ENCODE data around the gene PON1.

DNA sequence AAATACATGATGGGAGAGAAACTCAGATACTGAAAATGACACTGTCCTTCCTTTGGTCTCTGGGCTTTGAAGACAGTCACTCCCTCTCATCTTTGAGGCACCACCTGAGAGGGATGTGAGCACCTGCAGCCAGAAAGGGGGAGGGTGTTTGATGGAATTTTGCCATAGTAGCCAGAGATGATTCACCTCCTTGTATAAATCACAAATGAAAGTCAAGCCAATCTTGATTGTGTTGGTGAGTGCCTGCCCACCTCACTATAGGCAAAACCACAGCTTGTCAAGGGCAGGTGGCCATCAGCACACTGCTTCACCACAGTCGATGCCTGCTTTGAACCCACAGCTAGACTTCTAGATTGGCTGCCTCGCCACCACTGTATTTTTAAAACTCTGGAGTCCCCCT, 48.2 kb downstream of the PON1 start:
- TF ChIP-seq, protein P1, sequence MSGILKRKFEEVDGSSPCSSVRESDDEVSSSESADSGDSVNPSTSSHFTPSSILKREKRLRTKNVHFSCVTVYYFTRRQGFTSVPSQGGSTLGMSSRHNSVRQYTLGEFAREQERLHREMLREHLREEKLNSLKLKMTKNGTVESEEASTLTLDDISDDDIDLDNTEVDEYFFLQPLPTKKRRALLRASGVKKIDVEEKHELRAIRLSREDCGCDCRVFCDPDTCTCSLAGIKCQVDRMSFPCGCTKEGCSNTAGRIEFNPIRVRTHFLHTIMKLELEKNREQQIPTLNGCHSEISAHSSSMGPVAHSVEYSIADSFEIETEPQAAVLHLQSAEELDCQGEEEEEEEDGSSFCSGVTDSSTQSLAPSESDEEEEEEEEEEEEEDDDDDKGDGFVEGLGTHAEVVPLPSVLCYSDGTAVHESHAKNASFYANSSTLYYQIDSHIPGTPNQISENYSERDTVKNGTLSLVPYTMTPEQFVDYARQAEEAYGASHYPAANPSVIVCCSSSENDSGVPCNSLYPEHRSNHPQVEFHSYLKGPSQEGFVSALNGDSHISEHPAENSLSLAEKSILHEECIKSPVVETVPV (CRISPR knock-in tag; IDR thresholded peaks at IDR 0.05) = no peak
- TF ChIP-seq, protein P2, sequence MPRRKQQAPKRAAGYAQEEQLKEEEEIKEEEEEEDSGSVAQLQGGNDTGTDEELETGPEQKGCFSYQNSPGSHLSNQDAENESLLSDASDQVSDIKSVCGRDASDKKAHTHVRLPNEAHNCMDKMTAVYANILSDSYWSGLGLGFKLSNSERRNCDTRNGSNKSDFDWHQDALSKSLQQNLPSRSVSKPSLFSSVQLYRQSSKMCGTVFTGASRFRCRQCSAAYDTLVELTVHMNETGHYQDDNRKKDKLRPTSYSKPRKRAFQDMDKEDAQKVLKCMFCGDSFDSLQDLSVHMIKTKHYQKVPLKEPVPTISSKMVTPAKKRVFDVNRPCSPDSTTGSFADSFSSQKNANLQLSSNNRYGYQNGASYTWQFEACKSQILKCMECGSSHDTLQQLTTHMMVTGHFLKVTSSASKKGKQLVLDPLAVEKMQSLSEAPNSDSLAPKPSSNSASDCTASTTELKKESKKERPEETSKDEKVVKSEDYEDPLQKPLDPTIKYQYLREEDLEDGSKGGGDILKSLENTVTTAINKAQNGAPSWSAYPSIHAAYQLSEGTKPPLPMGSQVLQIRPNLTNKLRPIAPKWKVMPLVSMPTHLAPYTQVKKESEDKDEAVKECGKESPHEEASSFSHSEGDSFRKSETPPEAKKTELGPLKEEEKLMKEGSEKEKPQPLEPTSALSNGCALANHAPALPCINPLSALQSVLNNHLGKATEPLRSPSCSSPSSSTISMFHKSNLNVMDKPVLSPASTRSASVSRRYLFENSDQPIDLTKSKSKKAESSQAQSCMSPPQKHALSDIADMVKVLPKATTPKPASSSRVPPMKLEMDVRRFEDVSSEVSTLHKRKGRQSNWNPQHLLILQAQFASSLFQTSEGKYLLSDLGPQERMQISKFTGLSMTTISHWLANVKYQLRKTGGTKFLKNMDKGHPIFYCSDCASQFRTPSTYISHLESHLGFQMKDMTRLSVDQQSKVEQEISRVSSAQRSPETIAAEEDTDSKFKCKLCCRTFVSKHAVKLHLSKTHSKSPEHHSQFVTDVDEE (CRISPR knock-in tag; IDR thresholded peaks at IDR 0.05) = no peak
- TF ChIP-seq ZNF8 (CRISPR knock-in tag; IDR thresholded peaks at IDR 0.05) (no peak), SNAI2 (CRISPR knock-in tag; IDR thresholded peaks at IDR 0.05) (no peak), ARNTL (CRISPR knock-in tag; IDR thresholded peaks at IDR 0.05; ENCODE audit: borderline replicate concordance, low read depth) (no peak), RARB (CRISPR knock-in tag; IDR thresholded peaks at IDR 0.05) (no peak), ESRRG (CRISPR knock-in tag; IDR thresholded peaks at IDR 0.05) (no peak), ISL1 (CRISPR knock-in tag; IDR thresholded peaks at IDR 0.05) (no peak), ZNF565 (CRISPR knock-in tag; conservative IDR thresholded peaks at IDR 0.05; ENCODE audit: low read depth) (no peak), ZFP3 (CRISPR knock-in tag; IDR thresholded peaks at IDR 0.05) (no peak)
- TF ChIP-seq, protein P3, sequence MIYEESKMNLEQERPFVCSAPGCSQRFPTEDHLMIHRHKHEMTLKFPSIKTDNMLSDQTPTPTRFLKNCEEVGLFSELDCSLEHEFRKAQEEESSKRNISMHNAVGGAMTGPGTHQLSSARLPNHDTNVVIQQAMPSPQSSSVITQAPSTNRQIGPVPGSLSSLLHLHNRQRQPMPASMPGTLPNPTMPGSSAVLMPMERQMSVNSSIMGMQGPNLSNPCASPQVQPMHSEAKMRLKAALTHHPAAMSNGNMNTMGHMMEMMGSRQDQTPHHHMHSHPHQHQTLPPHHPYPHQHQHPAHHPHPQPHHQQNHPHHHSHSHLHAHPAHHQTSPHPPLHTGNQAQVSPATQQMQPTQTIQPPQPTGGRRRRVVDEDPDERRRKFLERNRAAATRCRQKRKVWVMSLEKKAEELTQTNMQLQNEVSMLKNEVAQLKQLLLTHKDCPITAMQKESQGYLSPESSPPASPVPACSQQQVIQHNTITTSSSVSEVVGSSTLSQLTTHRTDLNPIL (CRISPR knock-in tag; IDR thresholded peaks at IDR 0.05; ENCODE audit: low read depth) = no peak
- TF ChIP-seq, protein P4, sequence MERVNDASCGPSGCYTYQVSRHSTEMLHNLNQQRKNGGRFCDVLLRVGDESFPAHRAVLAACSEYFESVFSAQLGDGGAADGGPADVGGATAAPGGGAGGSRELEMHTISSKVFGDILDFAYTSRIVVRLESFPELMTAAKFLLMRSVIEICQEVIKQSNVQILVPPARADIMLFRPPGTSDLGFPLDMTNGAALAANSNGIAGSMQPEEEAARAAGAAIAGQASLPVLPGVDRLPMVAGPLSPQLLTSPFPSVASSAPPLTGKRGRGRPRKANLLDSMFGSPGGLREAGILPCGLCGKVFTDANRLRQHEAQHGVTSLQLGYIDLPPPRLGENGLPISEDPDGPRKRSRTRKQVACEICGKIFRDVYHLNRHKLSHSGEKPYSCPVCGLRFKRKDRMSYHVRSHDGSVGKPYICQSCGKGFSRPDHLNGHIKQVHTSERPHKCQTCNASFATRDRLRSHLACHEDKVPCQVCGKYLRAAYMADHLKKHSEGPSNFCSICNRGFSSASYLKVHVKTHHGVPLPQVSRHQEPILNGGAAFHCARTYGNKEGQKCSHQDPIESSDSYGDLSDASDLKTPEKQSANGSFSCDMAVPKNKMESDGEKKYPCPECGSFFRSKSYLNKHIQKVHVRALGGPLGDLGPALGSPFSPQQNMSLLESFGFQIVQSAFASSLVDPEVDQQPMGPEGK (CRISPR knock-in tag; IDR thresholded peaks at IDR 0.05; ENCODE audit: borderline replicate concordance) = no peak

All from SK-N-SH treated with all-trans-retinoic acid at 6 μM for 48 hours (cell line).